Adipocyte (in vitro differentiated cells): ENCODE data around the gene GNB5.

Experiments used
- DNase-seq: peaks from one replicate; pipeline ENCODE4 v3.0.0-alpha.2; 2015; ENCODE audit warnings: low read depth
- H3K27me3 ChIP-seq: replicated peaks from 2 replicates; pipeline ENCODE4 v1.7.0; 2013; ENCODE audit warnings: mild to moderate bottlenecking, low read length, moderate library complexity; ENCODE audit not compliant: control insufficient read depth, insufficient read depth
- H3K36me3 ChIP-seq: 2 replicates; pipeline ENCODE4 v1.7.0; 2013; ENCODE audit warnings: low read length, mild to moderate bottlenecking, moderate library complexity; ENCODE audit not compliant: control insufficient read depth, insufficient read depth, severe bottlenecking
- H3K4me1 ChIP-seq: 2 replicates; pipeline ENCODE4 v1.7.0; 2013; ENCODE audit warnings: mild to moderate bottlenecking, low read length, moderate library complexity; ENCODE audit not compliant: control insufficient read depth, insufficient read depth
- H3K4me3 ChIP-seq: 2 replicates; pipeline ENCODE4 v1.7.0; 2013; ENCODE audit warnings: mild to moderate bottlenecking, low read length, moderate library complexity
- H3K9ac ChIP-seq: 2 replicates; pipeline ENCODE4 v1.7.0; 2013; ENCODE audit warnings: mild to moderate bottlenecking, low read length, moderate library complexity
- H3K9me3 ChIP-seq: 2 replicates; pipeline ENCODE4 v1.7.0; 2013; ENCODE audit warnings: mild to moderate bottlenecking, low read length, moderate library complexity; ENCODE audit not compliant: control insufficient read depth

The GNB5 gene

DNA sequence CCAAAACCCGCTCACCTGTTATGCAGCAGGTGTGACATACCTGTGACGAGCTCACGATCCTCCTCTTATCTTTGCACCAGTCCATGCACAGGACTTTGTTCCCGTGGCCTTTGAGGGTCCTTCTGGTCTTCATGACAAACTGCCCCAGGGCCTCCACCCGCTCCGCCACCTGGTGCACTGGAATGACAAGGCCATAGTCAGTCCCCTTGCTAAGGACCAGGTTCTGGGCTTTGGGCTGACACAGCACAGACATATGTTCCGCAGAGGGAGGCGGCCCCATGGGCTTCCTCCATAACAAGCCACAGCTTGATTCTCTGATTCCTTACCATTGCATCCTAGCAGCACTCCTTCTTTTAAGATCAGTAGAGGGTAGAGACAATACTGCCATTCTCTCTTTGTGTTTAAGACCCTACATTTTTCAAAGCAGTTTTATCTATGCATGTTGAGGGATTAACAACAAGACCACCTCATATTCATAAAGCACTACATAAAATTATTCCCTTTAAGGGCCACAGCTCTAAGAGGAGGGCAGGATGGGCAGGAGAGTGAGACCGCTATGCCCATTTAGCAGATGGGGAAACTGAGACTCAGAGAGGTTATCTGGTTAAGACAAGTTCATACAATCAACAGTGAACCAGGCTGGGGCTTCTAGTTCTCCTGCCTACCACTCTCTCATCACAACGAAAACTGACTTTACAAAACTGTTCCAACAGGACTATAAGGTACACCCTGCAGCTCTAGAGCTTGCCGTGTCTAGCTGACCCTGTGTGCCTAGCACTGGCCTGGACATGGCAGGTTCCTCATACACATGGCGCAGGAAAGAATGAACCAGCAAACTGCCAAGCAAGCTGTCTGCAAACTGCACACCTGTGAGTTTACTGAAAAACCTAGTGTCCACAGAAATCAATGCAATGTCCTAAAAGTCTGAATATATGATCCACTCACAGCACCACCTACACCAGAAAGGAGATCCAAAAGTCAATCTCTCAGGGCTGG lies 37.0 kb downstream of the GNB5 start:
- no peak overlapping the region for H3K9ac ChIP-seq
- peaks cover 13% of the 10 kb centered on the region for H3K36me3 ChIP-seq
- H3K9me3 ChIP-seq: no peaks in the 10 kb centered on the region
- H3K27me3 ChIP-seq: no peaks in the 10 kb centered on the region
- peaks cover 11% of the 10 kb centered on the region for H3K4me1 ChIP-seq
- no peak for DNase-seq
- no peak overlapping the region for H3K4me3 ChIP-seq

DNA sequence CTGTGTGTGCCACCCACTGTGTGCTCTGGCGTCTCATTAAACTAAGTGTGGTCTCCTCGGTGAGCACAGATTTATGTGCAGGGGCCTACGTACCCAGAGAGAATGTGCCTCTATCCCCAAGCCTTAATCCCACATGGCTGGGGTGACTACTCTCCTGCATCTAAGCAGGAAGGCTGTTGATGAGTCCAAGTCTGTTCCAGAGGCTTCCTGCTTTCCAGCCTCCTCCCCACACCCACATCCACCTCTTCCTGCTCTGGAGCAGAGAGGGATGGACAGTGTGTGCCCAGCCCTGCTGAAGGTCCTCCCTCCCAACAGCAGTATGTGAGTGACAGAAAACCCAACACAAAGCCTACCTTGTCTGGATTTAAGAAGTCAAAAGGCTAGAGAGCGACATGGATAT lies 39.8 kb downstream of the GNB5 start:
- Histone ChIP-seq H3K9ac (no peak overlapping the region), H3K9me3 (no peaks in the 10 kb centered on the region), H3K4me1 (peaks cover 14% of the 10 kb centered on the region), H3K36me3 (peaks cover 14% of the 10 kb centered on the region), H3K27me3 (no peaks in the 10 kb centered on the region), H3K4me3 (no peak overlapping the region)
- no peak for DNase-seq

DNA sequence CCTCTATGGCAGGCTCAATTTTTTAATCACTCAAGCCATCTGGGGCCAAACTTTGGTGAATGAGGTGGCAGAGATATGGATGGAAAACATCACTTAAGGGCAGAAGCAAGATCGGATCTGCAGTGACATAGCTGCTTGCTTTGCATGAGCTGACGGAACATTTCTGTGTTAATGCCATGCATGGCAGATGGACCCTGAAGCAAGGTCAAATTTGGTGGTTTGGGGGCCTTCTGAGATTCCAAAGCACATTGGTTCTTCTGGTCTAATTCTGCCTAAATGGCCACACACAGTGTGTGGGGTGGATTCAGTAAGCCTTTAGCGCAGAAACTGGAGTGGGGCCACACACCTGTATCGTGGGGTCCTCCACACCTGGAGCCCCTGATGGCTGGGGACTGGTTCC lies 40.3 kb downstream of the GNB5 start:
- H3K9ac ChIP-seq: no peak overlapping the region
- H3K27me3 ChIP-seq: no peaks in the 10 kb centered on the region
- peaks cover 14% of the 10 kb centered on the region for H3K36me3 ChIP-seq
- H3K4me1 ChIP-seq: peaks cover 13% of the 10 kb centered on the region
- H3K9me3 ChIP-seq: no peaks in the 10 kb centered on the region
- no peak overlapping the region for H3K4me3 ChIP-seq
- DNase-seq: no peak

DNA sequence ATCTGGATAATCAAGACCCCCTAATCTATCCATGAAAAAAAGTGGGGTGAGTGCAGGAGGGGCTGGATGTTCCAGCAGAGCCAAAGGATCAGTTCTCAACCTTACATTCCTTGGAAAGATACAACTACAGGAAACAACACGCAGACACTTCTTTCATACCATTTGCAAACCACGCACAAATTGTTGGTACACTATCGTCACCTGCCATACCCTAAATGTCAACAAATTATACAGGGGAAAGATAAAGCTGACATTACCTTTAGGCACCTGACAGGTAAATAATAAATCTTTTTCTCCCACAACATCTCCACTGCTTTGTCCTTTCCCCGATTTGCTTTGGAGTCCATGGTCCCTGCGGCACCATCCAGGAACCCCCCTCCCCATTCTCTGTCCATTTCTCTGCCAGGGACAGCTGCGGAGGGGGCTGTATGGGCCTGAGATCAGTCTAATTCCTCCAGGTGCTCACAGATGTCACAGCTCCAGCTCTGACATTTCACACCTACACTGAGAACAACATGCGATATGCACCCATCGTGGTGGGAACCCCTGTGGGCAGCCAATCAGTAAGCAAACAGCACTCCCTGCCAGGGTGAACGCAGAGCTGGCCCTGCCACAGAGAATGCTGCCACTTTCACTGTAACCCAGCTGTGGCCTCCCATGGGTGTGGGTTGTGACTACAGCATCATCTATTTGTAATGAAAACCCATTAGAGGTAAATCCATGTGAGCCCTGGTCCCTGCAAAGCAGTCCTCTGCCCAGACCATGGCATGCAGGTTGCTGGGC lies 41.0 kb downstream of the GNB5 start:
- DNase-seq: no peak
- Histone ChIP-seq H3K9ac (no peak overlapping the region), H3K9me3 (no peaks in the 10 kb centered on the region)

DNA sequence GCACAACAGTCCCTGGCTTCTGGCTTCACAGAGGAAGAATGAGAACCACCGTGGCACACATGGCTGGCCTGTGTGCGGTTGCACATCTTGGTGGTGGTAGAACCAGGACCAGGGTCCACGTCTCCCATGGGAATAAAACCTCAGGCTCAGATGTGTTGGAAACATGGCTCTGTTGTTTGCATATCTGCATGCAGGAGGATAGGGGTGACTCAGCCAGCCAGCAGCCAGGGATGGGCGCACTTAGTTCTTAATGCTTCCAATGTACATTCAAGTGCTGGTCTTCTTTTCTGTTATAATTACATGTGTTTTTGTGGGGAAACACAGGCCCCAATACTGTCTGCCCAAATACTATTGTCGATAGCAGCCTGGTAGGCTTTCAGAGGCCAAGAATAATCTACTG lies 42.8 kb downstream of the GNB5 start:
- H3K9ac ChIP-seq: no peak overlapping the region
- no peaks in the 10 kb centered on the region for H3K27me3 ChIP-seq
- no peak for DNase-seq
- peaks cover 17% of the 10 kb centered on the region for H3K4me1 ChIP-seq
- H3K9me3 ChIP-seq: no peaks in the 10 kb centered on the region
- peaks cover 14% of the 10 kb centered on the region for H3K36me3 ChIP-seq
- H3K4me3 ChIP-seq: no peak overlapping the region

More for the DNA sequence above, 41.0 kb downstream of the GNB5 start:
- no peak overlapping the region for H3K4me3 ChIP-seq
- peaks cover 9% of the 10 kb centered on the region for H3K4me1 ChIP-seq
- H3K27me3 ChIP-seq: no peaks in the 10 kb centered on the region
- peaks cover 14% of the 10 kb centered on the region for H3K36me3 ChIP-seq

DNA sequence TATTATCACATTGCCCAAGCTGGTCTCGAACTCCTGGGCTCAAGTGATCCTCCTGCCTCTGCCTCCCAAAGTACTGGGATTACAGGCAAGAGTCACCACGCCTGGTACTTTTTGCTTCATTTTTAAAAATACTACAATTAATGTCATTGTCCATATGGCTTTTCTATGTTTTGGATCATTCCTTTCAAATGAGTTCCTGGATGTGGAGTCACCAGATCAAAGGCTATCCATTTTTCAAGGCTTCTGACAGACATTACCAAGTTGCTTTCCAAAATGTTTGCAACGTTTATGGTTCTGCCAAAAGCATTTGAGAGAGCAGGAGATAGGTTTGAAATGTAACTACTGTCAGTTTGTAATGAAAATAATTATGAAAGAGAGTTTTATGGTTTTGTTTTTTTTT lies 44.4 kb downstream of the GNB5 start:
- peaks cover 14% of the 10 kb centered on the region for H3K36me3 ChIP-seq
- H3K9me3 ChIP-seq: no peaks in the 10 kb centered on the region
- H3K4me3 ChIP-seq: no peak overlapping the region
- peaks cover 17% of the 10 kb centered on the region for H3K4me1 ChIP-seq
- no peak overlapping the region for H3K9ac ChIP-seq
- no peaks in the 10 kb centered on the region for H3K27me3 ChIP-seq
- no peak for DNase-seq

DNA sequence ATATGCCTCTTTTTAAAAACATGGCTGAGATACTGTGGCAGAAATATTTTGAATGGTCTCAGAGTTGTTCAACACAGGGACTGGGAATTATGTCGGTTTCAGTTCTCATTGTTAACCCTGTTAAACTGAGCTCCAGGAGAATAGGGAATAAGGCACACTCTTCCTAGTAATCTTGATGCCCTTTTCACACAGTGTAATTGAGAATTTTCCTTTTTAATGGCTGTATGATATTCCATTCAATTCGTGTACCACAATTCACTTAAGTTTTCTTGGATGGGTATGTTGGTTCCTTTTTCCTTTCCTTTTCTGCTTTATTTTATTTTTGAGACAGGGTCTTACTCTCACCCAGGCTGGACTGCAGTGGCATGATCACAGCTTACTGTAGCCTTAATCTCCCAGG lies 44.9 kb downstream of the GNB5 start:
- Histone ChIP-seq H3K4me1 (peaks cover 17% of the 10 kb centered on the region), H3K36me3 (peaks cover 13% of the 10 kb centered on the region), H3K9ac (no peak overlapping the region), H3K27me3 (no peaks in the 10 kb centered on the region), H3K9me3 (no peaks in the 10 kb centered on the region), H3K4me3 (no peak overlapping the region)
- no peak for DNase-seq

DNA sequence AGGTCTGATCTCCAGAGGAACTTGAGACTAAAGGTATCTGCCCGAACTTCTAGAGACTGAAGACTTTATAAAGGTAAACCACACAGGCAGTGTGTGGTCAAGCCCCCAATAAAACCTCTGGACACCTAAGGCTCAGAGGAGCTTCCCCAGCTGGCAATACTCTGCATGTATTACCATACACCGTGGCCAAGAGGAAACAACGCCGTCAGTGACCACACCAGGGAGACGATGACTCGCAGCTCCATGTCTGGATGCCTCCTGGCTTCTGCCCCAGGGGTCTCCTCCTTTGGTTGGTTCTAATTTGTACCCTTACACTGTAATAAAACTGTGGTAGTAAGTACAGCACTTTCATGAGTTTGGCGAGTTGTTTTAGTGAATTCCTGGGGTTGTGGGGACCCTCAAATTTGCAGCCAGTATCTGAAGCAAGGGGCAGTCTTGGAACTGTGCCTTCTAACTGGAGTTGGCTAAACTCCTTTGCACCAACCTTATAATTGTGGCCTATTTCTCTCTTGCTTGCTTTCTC lies 46.5 kb downstream of the GNB5 start:
- DNase-seq: peak; percentile 40
- peaks cover 6% of the 10 kb centered on the region for H3K36me3 ChIP-seq
- no peak overlapping the region for H3K9ac ChIP-seq
- H3K4me1 ChIP-seq: peaks cover 17% of the 10 kb centered on the region
- H3K4me3 ChIP-seq: no peak overlapping the region
- H3K9me3 ChIP-seq: no peaks in the 10 kb centered on the region
- no peaks in the 10 kb centered on the region for H3K27me3 ChIP-seq

DNA sequence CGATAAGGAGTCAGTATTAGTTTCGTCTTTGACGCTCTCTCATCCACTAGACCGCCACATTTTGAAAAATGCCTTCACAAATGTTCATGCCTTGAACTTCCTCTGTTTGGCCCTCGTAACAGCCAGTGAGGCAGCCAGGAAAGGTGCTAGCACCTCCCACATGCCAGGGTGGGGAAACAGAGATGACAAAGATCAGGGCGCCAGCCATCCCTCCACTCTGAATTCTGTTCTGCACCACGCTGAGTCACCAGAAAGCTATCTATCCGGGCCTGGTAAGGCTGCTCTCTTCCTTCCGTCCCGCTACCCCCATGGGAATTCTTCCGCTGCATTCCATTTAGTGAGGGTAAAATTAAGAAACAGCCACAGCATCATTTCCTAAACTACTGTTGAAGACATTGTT lies 47.3 kb downstream of the GNB5 start:
- H3K4me1 ChIP-seq: peaks cover 22% of the 10 kb centered on the region
- DNase-seq: peak; percentile 79
- H3K9me3 ChIP-seq: no peaks in the 10 kb centered on the region

DNA sequence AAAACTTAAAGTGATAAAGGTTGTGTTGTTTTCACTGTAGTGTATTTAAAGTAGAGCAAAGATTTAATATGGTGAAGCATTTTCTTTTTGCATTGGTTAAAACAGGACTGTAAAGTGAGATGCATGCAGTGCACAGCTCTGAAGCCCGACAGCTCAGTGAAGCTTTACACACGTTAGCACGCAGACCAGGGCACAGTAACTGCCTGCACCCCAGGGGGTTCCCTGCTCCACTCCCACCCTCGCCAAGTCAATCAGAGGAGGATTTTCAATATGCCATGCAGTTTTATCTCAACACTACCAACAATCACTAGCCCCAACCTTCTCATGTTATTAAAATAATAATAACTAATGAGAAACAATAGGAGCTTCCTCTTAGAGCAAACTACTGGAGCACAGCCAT lies 50.5 kb downstream of the GNB5 start:
- no peak for DNase-seq
- Histone ChIP-seq H3K36me3 (no peaks in the 10 kb centered on the region), H3K27me3 (no peaks in the 10 kb centered on the region), H3K9me3 (no peaks in the 10 kb centered on the region), H3K4me3 (no peak overlapping the region), H3K9ac (no peak overlapping the region), H3K4me1 (peaks cover 37% of the 10 kb centered on the region)

More for the DNA sequence above, 47.3 kb downstream of the GNB5 start:
- Histone ChIP-seq H3K9ac (no peak overlapping the region), H3K27me3 (no peaks in the 10 kb centered on the region), H3K36me3 (no peaks in the 10 kb centered on the region), H3K4me3 (no peak overlapping the region)
